Endothelial cell of coronary artery (primary cell): Measurements from ENCODE around the gene NPM3. TPM values are rescaled to one million over a fixed set of nuclear protein-coding genes. Genes with fewer than 3 reads are reported as not detected.

Experiments
- total RNA-seq: library from RNA; depleted of rRNA; stranded (reverse); fragments of >200 nt; gene quantifications from 2 replicates; pipeline ENCODE4 v1.2.3, GENCODE V29; 2014

NPM3 gene
- 130 and 156 TPM in 2 replicates for total RNA-seq

GRCh38 chr10:101782811-101783735 lies at the start of gene NPM3:
TSS of gene NPM3 (minus strand) at chr10:101783446. CDS start at chr10:101783390, 56 bp downstream.

GRCh38 chr10:101818119-101818871 lies 35.0 kb upstream of the NPM3 start, which contains the start of gene OGA:
TSS of gene OGA (minus strand) at chr10:101818444. CDS start at chr10:101818022, 422 bp downstream.

GRCh38 chr10:101775273-101776160 lies 7.7 kb downstream of the NPM3 start, which contains the start of gene FGF8:
TSS of gene FGF8 (minus strand) at chr10:101776114. CDS start at chr10:101775900, 214 bp downstream.

Other genes starting within 250 kb of the NPM3 start
- gene POLL, start 195.2 kb downstream of the NPM3 start, total RNA-seq: 6.6 and 11.6 TPM in 2 replicates
- 43.4 and 55.0 TPM in 2 replicates for gene DPCD, start 195.1 kb downstream of the NPM3 start, total RNA-seq
- gene FBXW4, start 88.3 kb downstream of the NPM3 start, total RNA-seq: 22.9 and 33.6 TPM in 2 replicates
- not detected in 2 replicates for gene FGF8, start 7.3 kb downstream of the NPM3 start, total RNA-seq
- 84.1 and 111 TPM in 2 replicates for gene OGA, start 35.0 kb upstream of the NPM3 start, total RNA-seq
- 0.27 and 0.75 TPM in 2 replicates for gene KCNIP2, start 60.4 kb upstream of the NPM3 start, total RNA-seq